ENCODE results near the gene PSME1.

PSME1 gene

GRCh38 chr14:24147761-24148428 is 11.9 kb downstream of the PSME1 start:
- DNase-seq (ENCODE audit: low spot score) = no peak

- DNase-seq (ENCODE audit: low spot score) = no peak
Observed at GRCh38 chr14:24149302-24149969, 13.4 kb downstream of the PSME1 start.

GRCh38 chr14:24150061-24150460 is 14.1 kb downstream of the PSME1 start:
- DNase-seq (ENCODE audit: low spot score) = no peak

- no peak for DNase-seq (ENCODE audit: low spot score)
Observed at GRCh38 chr14:24150567-24150966, 14.6 kb downstream of the PSME1 start.

- DNase-seq (ENCODE audit: low spot score) = no peak
Observed at GRCh38 chr14:24150993-24151392, 15.0 kb downstream of the PSME1 start.

GRCh38 chr14:24151404-24152080 is 15.5 kb downstream of the PSME1 start:
- DNase-seq (ENCODE audit: low spot score) = no peak

GRCh38 chr14:24155100-24155499 is 19.1 kb downstream of the PSME1 start:
- no peak for DNase-seq (ENCODE audit: low spot score)

- DNase-seq (ENCODE audit: low spot score) = no peak
Observed at GRCh38 chr14:24156840-24157239, 20.8 kb downstream of the PSME1 start.

- DNase-seq (ENCODE audit: low spot score) = no peak
Observed at GRCh38 chr14:24157331-24157730, 21.3 kb downstream of the PSME1 start.

- peak; percentile 61 for DNase-seq (ENCODE audit: low spot score)
Observed at GRCh38 chr14:24159777-24160498, 23.9 kb downstream of the PSME1 start.

- no peak for DNase-seq (ENCODE audit: low spot score)
Observed at GRCh38 chr14:24160499-24160849, 24.5 kb downstream of the PSME1 start.

- peak; percentile 94 for DNase-seq (ENCODE audit: low spot score)
Observed at GRCh38 chr14:24160850-24161804, 25.1 kb downstream of the PSME1 start, which contains the start of gene IRF9. Gene IRF9, plus strand, starts transcription at chr14:24161265. Its CDS starts 880 bp downstream, at chr14:24162145.

GRCh38 chr14:24162093-24162492 is 26.1 kb downstream of the PSME1 start:
- no peak for DNase-seq (ENCODE audit: low spot score)

GRCh38 chr14:24164518-24164991 is 28.6 kb downstream of the PSME1 start:
- peak; percentile 53 for DNase-seq (ENCODE audit: low spot score)

- DNase-seq (ENCODE audit: low spot score) = peak; percentile 62
Observed at GRCh38 chr14:24165785-24166184, 29.8 kb downstream of the PSME1 start.

GRCh38 chr14:24167469-24168114 is 31.6 kb downstream of the PSME1 start:
- DNase-seq (ENCODE audit: low spot score) = no peak

GRCh38 chr14:24171422-24172260 is 35.6 kb downstream of the PSME1 start, which contains the start of gene REC8:
Gene REC8, plus strand, starts transcription at chr14:24172080. Its CDS starts 473 bp downstream, at chr14:24172553.
- peak; percentile 86 for DNase-seq (ENCODE audit: low spot score)

GRCh38 chr14:24172261-24172860 is 36.4 kb downstream of the PSME1 start:
- DNase-seq (ENCODE audit: low spot score) = no peak

GRCh38 chr14:24172871-24173281 is 36.9 kb downstream of the PSME1 start:
- DNase-seq (ENCODE audit: low spot score) = no peak

Data from left forelimb (tissue), 1 donor.